GM23248 (cell line): ENCODE data around the gene CRB1. TPM values are rescaled to one million over a fixed set of nuclear protein-coding genes. Genes with fewer than 3 reads are reported as not detected.

Experiments used
- DNase-seq: peaks from one replicate; pipeline ENCODE4 v3.0.0-alpha.2; 2015
- H2AFZ ChIP-seq: fragments of 200-600 bp; sonication (generic); 2 replicates; pipeline ENCODE4 v1.6.1; 2016; ENCODE audit warnings: antibody characterized with exemption
- H3F3A ChIP-seq: fragments of 200-600 bp; sonication (generic); 2 replicates; pipeline ENCODE4 v1.6.1; 2016; ENCODE audit warnings: mild to moderate bottlenecking, antibody characterized with exemption, mixed run types; ENCODE audit not compliant: insufficient read depth
- H3K27ac ChIP-seq: fragments of 200-600 bp; sonication (generic); 2 replicates; pipeline ENCODE4 v1.5.1; 2016; ENCODE audit warnings: mild to moderate bottlenecking
- H3K27me3 ChIP-seq: fragments of 200-600 bp; sonication (generic); replicated peaks from 2 replicates; pipeline ENCODE4 v1.6.1; 2016; ENCODE audit warnings: mild to moderate bottlenecking; ENCODE audit not compliant: insufficient read depth
- H3K36me3 ChIP-seq: fragments of 200-600 bp; sonication (generic); 2 replicates; pipeline ENCODE4 v1.6.1; 2016; ENCODE audit warnings: low read depth, mild to moderate bottlenecking
- H3K4me1 ChIP-seq: fragments of 200-600 bp; sonication (generic); 2 replicates; pipeline ENCODE4 v1.6.1; 2016; ENCODE audit warnings: mild to moderate bottlenecking; ENCODE audit not compliant: insufficient read depth
- H3K4me2 ChIP-seq: fragments of 200-600 bp; sonication (generic); one replicate; pipeline ENCODE4 v1.6.1; 2016; ENCODE audit warnings: mild to moderate bottlenecking; ENCODE audit not compliant: unreplicated experiment
- H3K4me3 ChIP-seq: fragments of 200-600 bp; sonication (generic); 2 replicates; pipeline ENCODE4 v1.5.1; 2016; ENCODE audit warnings: mild to moderate bottlenecking
- H3K79me2 ChIP-seq: fragments of 200-600 bp; sonication (generic); 2 replicates; pipeline ENCODE4 v1.6.1; 2016; ENCODE audit warnings: mild to moderate bottlenecking; ENCODE audit not compliant: insufficient read depth
- H3K9ac ChIP-seq: fragments of 200-600 bp; sonication (generic); 2 replicates; pipeline ENCODE4 v1.6.1; 2016; ENCODE audit warnings: mild to moderate bottlenecking
- H3K9me2 ChIP-seq: fragments of 200-600 bp; sonication (generic); 2 replicates; pipeline ENCODE4 v1.6.1; 2016; ENCODE audit warnings: mixed run types, mild to moderate bottlenecking, moderate library complexity; ENCODE audit not compliant: insufficient read depth
- H3K9me3 ChIP-seq: fragments of 200-600 bp; sonication (generic); one replicate; pipeline ENCODE4 v1.6.1; 2017; ENCODE audit warnings: low read depth
- H4K20me1 ChIP-seq: fragments of 200-600 bp; sonication (generic); 2 replicates; pipeline ENCODE4 v1.6.0; 2016; ENCODE audit not compliant: insufficient read depth
- EZH2 ChIP-seq: fragments of 200-600 bp; sonication (generic); IDR thresholded peaks from 2 replicates; pipeline ENCODE4 v1.6.1; 2018; ENCODE audit warnings: antibody characterized with exemption, mild to moderate bottlenecking; ENCODE audit not compliant: insufficient read depth, poor library complexity, severe bottlenecking
- EZH2phosphoT487 ChIP-seq: fragments of 200-600 bp; sonication (generic); IDR thresholded peaks from 2 replicates; pipeline ENCODE4 v1.6.1; 2018; ENCODE audit warnings: antibody characterized with exemption, moderate library complexity, mild to moderate bottlenecking, low read depth; ENCODE audit not compliant: insufficient read depth
- WGBS, 2 experiments: methylation state at CpG; one replicate each; pipeline ENCODE4 v1.1.6; 2015 to 2017; ENCODE audit warnings: low lambda C conversion rate in 2 of 2, low coverage in 1 of 2; ENCODE audit errors: missing lambda C conversion rate in 2 of 2; 5-methylcytosine and 5-hydroxymethylcytosine counted together
- in situ Hi-C: fragments of 300-500 bp; cut with MboI; formaldehyde crosslinking; loops from 2 replicates; pipeline ENCODE4 v1.15.0; 2020
- polyA plus RNA-seq: library from polyadenylated mRNA; unstranded; fragments of >200 nt; fragmentation: Nextera tagmentation; extraction: Ambion mirVana; gene quantifications from 2 replicates; pipeline ENCODE4 v1.2.1, GENCODE V29; 2016
- total RNA-seq: library from RNA; depleted of rRNA; stranded (reverse); fragments of >200 nt; shearing (Covaris generic); gene quantifications from 2 replicates; pipeline ENCODE4 v1.2.3, GENCODE V29; 2014

CRB1 gene
- total and polyA plus RNA-seq, 2 experiments from 2014 or later, result 0.11 TPM; not detected in 1

GRCh38 chr1:197285526-197286205, 17.6 kb downstream of the CRB1 start:
- no peaks in the 10 kb centered on the region for H3K79me2 ChIP-seq
- H3K9me2 ChIP-seq, result no peaks in the 10 kb centered on the region
- no peaks in the 10 kb centered on the region for H3K27me3 ChIP-seq
- no peaks in the 10 kb centered on the region for H4K20me1 ChIP-seq
- no peak overlapping the region for H3K4me3 ChIP-seq
- no peaks in the 10 kb centered on the region for H3K36me3 ChIP-seq
- DNase-seq, result no peak
- WGBS, 2 experiments, result 71 to 72% methylated on average over 4 of the region's 4 CpGs
- in situ Hi-C loops, result no loop called here
- no peaks in the 10 kb centered on the region for H3F3A ChIP-seq
- no peak overlapping the region for H3K4me2 ChIP-seq
- no peak overlapping the region for H2AFZ ChIP-seq
- no peak overlapping the region for H3K9ac ChIP-seq
- H3K9me3 ChIP-seq, result no peaks in the 10 kb centered on the region
- H3K27ac ChIP-seq, result no peak overlapping the region
- TF ChIP-seq EZH2, result no peak
- TF ChIP-seq EZH2phosphoT487, result no peak
- H3K4me1 ChIP-seq, result no peaks in the 10 kb centered on the region

DNA sequence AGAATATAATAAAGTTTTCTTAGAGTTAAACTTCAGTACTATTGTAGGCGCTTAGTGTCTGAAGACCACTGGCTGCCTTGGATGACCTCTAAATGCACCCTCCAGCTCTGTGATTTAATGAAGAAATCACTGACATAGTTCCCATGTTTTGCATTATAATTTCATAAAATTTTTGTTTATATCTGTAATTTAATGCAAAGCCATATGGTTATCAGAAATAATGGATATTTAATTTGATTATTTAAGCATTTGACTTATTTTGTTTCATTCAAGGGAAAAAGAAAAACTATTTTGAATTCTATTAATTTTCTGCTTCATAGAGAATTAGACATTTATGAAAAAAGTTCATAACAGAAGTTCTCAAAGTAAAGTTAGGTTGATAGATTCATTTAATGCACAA, 18.6 kb downstream of the CRB1 start:
- Histone ChIP-seq H3K27ac (no peak overlapping the region), H3K9me2 (no peaks in the 10 kb centered on the region), H3K79me2 (no peaks in the 10 kb centered on the region), H3K4me3 (no peak overlapping the region), H3F3A (no peaks in the 10 kb centered on the region), H3K27me3 (no peaks in the 10 kb centered on the region), H4K20me1 (no peaks in the 10 kb centered on the region), H3K9ac (no peak overlapping the region), H3K4me2 (no peak overlapping the region), H2AFZ (no peak overlapping the region), H3K9me3 (no peaks in the 10 kb centered on the region), H3K36me3 (no peaks in the 10 kb centered on the region), H3K4me1 (no peaks in the 10 kb centered on the region)
- WGBS, 2 experiments, result 97% methylated on average over 1 of the region's 1 CpG
- in situ Hi-C loops, result no loop called here
- TF ChIP-seq EZH2 (no peak), EZH2phosphoT487 (no peak)
- DNase-seq, result no peak

DNA sequence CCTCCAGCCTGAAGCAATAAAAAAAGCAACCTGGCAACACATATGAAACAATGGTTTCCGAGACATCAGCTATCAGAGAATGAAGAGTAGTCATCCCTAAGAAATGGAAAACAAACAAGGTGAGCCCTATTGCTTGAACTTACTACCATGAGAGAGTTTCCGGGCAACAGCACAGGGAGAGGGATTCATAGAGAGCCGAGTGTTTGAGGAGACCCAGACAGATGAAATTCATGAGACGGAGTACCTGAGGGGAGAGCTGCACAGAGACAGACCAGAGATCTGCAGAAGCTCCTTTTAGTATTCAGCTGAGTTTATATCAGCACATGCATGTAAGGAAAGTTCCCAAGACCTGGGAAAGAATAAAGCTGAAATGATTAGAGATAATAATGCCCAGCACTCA, 19.8 kb downstream of the CRB1 start:
- in situ Hi-C loops, result no loop called here
- no peak for TF ChIP-seq EZH2
- TF ChIP-seq EZH2phosphoT487, result no peak
- 38 to 46% methylated on average over 4 of the region's 4 CpGs for WGBS, 2 experiments

DNA sequence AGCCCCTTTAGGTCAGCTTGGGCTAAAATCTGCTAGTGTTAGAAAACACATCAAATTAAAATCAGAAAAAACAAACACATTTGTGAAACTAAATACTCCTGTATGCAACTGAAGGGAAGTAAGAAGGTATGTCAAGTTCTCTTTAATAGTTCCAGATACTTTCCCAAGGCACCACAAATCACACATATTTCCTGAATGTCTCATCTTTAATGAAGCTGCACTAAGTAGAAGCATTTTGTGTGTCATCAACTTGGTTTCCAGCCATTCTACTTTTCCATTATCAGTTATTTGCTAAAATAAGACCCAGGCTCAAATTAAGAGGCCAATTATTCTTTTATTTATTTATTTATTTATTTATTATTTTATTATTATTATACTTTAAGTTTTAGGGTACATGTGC, 34.7 kb downstream of the CRB1 start:
- H4K20me1 ChIP-seq, result no peaks in the 10 kb centered on the region
- H3F3A ChIP-seq, result no peaks in the 10 kb centered on the region
- 0 out of 2 replicates have a peak, but pooled peaks cover 3% of the 10 kb centered on the region for H3K4me1 ChIP-seq
- no peak overlapping the region for H3K4me2 ChIP-seq
- H3K4me3 ChIP-seq, result no peak overlapping the region
- H3K27me3 ChIP-seq, result no peaks in the 10 kb centered on the region
- no peak for TF ChIP-seq EZH2
- TF ChIP-seq EZH2phosphoT487, result no peak
- peak; percentile 72 for DNase-seq
- no peaks in the 10 kb centered on the region for H3K9me2 ChIP-seq
- H3K27ac ChIP-seq, result no peak overlapping the region
- H3K9ac ChIP-seq, result no peak overlapping the region
- no peak overlapping the region for H2AFZ ChIP-seq
- in situ Hi-C loops, result no loop called here
- H3K79me2 ChIP-seq, result no peaks in the 10 kb centered on the region
- H3K36me3 ChIP-seq, result no peaks in the 10 kb centered on the region
- H3K9me3 ChIP-seq, result no peaks in the 10 kb centered on the region

More for the DNA sequence above, 19.8 kb downstream of the CRB1 start:
- H3K27me3 ChIP-seq, result no peaks in the 10 kb centered on the region
- H3K9ac ChIP-seq, result no peak overlapping the region
- no peak for DNase-seq
- peak overlapping the region; percentile 30; the same call in 1 of the 2 replicates for H2AFZ ChIP-seq
- H3K9me3 ChIP-seq, result no peaks in the 10 kb centered on the region
- H3K4me2 ChIP-seq, result no peak overlapping the region
- no peaks in the 10 kb centered on the region for H3K36me3 ChIP-seq
- H3K27ac ChIP-seq, result no peak overlapping the region
- H3K79me2 ChIP-seq, result no peaks in the 10 kb centered on the region
- no peak overlapping the region for H3K4me3 ChIP-seq
- H3K9me2 ChIP-seq, result no peaks in the 10 kb centered on the region
- H3K4me1 ChIP-seq, result no peaks in the 10 kb centered on the region
- H4K20me1 ChIP-seq, result no peaks in the 10 kb centered on the region
- H3F3A ChIP-seq, result no peaks in the 10 kb centered on the region
